Activated CD8-positive, alpha-beta memory T cell treated with anti-CD3 and anti-CD28 coated beads, Interleukin-2, amount 50 U/mL, for 4 hours (primary cell): ENCODE results near the gene TBL1XR1.
"Not testable (repeated sequence)": the region's sequence is repeated elsewhere in the genome, so short reads cannot be mapped to it uniquely, and the experiment has no call there.

ENCODE experiments used
- DNase-seq: peaks from one replicate; pipeline ENCODE4 v3.0.0-alpha.2; 2020

The TBL1XR1 gene

DNA sequence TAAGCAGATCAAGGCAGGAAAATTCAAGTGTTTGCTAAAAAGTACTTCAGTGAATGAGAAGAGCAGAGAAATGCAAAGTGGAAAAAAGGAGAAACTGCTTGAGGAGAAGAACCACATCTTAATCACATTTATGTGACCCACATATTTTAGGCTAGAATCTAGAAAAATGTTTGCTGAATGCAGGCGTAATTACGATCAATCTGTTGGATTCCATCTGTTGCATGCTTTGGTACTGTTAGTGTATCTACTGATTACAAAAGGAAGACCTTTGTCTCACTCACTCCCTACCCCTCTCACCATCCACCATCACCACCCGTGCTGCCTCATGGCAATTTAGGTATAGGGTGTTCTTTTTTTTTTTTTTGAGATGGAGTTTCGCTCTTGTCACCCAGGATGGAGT, 9.7 kb upstream of the TBL1XR1 start:
- DNase-seq, result no peak

DNA sequence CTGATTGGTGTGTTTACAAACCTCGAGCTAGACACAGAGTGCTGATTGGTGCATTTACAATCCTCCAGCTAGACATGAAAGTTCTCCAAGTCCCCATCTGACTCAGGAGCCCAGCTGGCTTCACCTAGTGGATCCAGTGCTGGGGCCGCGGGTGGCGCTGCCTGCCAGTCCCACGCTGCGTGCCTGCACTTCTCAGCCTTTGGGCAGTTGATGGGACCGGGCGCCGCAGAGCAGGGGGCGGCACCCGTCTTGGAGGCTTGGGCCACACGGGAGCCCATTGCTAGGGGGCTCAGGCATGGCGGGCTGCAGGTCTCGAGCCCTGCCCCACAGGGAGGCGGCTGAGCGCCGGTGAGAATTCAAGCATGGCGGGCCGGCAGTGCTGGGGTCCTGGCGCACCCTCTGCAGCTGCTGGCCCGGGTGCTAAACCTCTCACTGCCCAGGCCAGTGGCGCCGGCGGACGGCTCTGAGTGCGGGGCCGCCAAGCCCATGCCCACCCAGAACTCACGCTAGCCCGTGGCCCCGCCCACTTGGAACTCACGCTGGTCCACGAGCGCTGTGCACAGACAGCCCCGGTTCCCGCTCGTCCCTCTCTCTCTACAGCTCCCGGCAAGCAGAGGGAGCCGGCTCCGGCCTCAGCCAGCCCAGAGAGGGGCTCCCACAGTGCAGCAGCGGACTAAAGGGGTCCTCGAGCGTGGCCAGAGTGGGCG, 6.6 kb upstream of the TBL1XR1 start:
- DNase-seq, result no peak

DNA sequence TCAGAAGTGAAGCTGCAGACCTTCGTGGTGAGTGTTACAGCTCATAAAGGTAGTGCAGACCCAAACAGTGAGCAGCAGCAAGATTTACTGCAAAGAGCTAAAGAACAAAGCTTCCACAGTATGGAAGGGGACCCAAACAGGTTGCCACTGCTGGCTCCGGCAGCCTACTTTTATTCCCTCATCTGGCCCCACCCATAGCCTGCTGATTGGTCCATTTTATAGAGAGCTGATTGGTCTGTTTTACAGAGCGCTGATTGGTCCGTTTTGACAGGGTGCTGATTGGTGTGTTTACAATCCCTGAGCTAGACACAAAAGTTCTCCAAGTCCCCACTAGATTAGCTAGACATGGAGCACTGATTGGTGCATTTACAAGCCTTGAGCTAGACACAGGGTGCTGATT, 5.7 kb upstream of the TBL1XR1 start:
- DNase-seq, result not testable (repeated sequence)

GRCh38 chr3:177201700-177202397, 4.6 kb upstream of the TBL1XR1 start:
- peak; percentile 47 for DNase-seq

GRCh38 chr3:177199206-177199760, 2.0 kb upstream of the TBL1XR1 start:
- DNase-seq, result no peak

DNA sequence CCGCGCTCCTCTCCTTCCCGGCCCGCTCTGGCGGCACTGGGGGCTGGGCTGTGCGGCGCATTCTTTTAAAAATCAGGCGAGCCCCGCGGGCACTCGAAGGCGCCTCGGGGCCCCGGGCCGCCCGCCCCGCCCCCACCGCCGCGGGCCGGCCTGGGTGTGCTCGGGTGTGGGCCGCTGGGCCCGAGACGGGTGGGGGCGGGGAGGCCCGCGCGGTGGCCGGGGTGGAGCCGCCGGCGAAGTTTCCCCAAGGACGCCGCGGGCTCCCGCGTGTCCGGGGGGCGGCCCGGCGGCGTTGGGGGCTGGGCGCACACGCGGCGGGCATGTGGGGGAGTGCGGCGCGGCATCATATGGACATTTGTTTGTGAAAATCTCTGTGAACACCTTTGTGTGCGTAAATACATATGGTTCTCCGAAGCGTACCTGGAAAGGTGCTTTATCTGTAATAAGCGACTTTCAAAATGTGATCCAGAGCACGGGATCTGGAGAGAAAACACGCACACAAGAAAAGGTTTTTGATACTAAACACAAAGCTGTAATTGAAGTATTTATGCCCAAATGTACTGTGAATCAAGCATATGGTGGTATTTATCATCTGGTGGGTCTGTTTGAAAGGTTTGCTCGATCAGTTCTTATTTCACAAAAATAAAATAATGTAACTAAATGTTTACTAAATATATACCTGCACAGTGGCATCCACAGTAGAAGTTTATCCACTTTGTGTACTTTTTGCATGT, 612 bp upstream of the TBL1XR1 start:
- DNase-seq, result no peak

- no peak for DNase-seq
These were observed 734 bp downstream of the TBL1XR1 start for GRCh38 chr3:177196456-177197040.

GRCh38 chr3:177196008-177196455, 1.2 kb downstream of the TBL1XR1 start:
- no peak for DNase-seq

GRCh38 chr3:177195242-177195991, 1.9 kb downstream of the TBL1XR1 start:
- DNase-seq, result peak; percentile 21

- DNase-seq, result no peak
These were observed 3.0 kb downstream of the TBL1XR1 start for GRCh38 chr3:177194299-177194698.

DNA sequence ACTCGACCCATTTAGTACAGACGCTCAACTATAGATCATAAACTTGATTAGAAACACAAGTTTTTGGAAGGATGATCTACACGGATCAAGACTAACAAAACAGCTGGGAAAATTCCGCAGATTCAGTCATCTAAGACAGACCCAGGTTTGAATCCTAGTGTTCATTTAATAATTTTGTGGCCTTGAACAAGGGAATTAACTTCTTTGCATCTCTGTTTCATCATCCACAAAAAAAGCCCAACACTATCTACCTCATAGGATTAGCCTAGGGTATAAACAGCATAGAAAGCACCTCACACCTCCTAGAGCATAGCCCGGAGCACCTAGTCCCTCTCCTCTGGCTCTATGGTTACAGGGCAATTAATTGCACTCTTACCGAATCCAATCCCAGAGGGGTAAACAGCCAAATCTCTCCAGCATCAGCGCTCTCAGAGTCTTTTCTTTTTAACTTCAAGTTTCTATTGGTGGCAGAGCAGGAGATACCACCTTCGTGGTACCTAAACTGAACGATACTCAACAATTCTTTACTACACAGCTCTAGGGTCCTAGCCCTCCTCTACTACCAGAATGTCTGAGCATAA, 3.5 kb downstream of the TBL1XR1 start:
- no peak for DNase-seq

- not testable (repeated sequence) for DNase-seq
These were observed 4.0 kb downstream of the TBL1XR1 start for GRCh38 chr3:177193275-177193674.

DNA sequence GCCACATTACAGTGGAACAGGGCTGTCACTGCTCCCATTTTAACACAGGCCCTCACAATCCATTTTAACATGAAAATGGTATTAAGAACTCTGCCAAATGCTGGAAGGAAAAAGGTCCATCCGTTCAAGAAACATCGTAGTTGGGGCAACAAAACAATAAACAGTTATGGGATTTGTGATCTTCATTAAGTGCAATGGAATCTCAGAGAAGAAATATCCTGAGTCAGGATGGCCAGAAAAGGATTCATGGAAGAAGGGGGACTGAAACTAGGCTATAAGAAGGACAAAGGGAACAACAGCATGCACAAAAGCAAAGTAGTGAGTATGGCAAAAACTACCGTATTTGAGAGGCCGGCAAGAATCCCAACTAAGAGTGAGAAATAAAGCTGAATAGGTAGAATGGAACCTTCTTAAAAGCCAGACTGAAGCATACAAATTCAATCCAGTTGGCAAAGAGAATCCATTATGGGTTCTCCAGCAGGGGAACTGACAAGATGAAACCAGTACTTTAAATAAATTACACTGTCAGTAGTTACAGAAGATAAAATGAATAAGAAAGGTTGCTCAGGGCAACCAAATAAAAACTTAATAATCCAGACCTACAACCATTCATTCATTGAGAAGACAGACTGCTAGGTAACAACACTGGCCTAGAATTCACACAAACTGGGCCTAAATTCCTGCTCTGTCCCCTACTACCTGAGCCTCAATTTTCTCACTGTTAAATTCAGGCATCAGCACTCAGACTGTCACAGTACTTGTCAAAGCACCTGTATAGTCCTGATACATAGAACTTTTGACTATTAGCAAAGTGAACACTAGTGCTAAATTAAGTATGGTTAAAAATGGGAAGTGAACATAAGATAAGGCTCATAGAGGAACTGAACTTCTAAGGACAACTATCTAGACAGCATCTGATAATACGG, 6.3 kb downstream of the TBL1XR1 start:
- DNase-seq, result no peak

DNA sequence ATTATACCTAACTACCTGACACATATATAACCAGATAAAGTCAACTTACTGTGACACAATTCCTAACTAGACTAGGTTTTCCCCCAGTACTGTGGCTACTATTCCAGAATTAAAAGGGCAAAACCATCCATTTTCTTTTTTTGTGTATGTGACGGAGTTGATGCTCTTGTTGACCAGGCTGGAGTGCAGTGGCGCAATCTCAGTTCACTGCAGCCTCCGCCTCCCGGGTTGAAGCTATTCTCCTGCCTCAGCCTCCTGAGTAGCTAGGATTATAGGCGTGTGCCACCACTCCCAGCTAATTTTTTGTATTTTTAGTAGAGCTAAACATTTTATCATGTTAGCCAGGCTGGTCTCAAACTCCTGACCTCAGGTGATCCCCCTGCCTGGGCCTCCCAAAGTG, 7.1 kb downstream of the TBL1XR1 start:
- DNase-seq, result not testable (repeated sequence)

DNA sequence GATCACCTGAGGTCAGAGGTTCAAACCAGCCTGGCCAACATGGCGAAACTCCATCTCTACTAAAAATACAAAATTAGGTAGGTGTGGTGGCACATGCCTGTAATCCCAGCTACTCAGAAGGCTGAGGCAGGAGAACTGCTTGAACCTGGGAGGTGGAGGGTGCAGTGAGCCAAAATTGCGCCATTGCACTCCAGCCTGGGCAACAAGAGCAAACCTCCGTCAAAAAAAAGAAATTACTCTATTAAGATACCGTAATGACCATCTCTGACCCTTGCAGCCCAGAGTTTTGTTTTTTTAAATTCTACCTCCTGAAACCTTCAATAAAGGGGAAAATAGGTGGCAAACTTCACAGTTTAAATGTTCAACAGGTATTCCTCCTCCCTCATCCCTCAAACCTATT, 9.0 kb downstream of the TBL1XR1 start:
- not testable (repeated sequence) for DNase-seq

GRCh38 chr3:177186306-177186705, 11.0 kb downstream of the TBL1XR1 start:
- DNase-seq, result no peak

- no peak for DNase-seq
These were observed 12.2 kb downstream of the TBL1XR1 start for GRCh38 chr3:177185035-177185574.

GRCh38 chr3:177184602-177185001, 12.7 kb downstream of the TBL1XR1 start:
- DNase-seq, result not testable (repeated sequence)

DNA sequence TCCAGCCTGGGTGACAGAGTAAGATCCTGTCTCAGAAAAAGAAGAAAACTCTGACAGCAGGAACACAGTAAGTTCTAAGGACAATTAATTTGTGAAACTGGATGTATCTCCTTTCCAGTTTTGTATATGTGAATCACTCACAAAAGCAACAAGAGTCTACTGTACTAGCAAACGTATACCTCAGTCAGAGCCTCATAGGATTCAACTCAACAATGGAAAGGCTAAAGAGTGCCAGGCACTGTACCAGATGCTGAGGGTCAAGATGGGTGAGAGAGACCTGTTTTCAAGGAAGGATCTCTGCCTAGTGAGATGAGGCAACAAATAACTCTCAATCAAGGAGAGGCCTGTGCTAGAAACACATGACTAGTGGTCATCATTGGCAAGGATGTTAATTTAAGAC, 14.9 kb downstream of the TBL1XR1 start:
- no peak for DNase-seq

DNA sequence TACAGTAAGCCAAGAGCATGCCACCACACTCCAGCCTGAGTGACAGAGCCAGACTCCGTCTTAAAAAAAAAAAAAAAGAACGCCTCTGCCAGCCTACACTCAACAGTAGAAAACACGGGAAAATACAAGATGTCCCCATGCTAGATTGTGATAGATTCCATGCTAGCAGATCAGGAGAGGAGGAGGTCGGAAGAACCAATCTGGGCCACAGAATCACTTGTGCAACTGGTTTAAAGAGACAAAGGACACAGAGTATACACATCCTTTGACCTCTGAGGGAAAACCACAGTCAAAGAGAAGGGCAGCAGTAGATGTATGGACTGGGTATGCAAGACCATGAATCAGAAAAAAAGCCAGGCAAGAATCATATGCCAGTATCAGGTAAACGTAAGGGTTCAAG, 15.9 kb downstream of the TBL1XR1 start:
- no peak for DNase-seq
